ENCODE measurements around the gene YBX3. TPM values are rescaled to one million over a fixed set of nuclear protein-coding genes. Genes with fewer than 3 reads are reported as not detected.
"Not testable (repeated sequence)": the region's sequence is repeated elsewhere in the genome, so short reads cannot be mapped to it uniquely, and the experiment has no call there.

The YBX3 gene
- 10 to 100 TPM; 27.1 to 31.4 TPM for total RNA-seq

GRCh38 chr12:10722905-10723746 is at the start of gene YBX3:
Gene YBX3 (minus strand): TSS chr12:10723323. CDS start chr12:10723111, 212 bp downstream.
- no peaks in the 10 kb centered on the region for H3K36me3 Mint-ChIP-seq (ENCODE audit: low read depth)
- H3K4me1 Mint-ChIP-seq, result peaks cover 35% of the 10 kb centered on the region
- no peaks in the 10 kb centered on the region for H3K9me3 Mint-ChIP-seq
- peak within 1 kb of the TSS; percentile 78 for H3K27ac Mint-ChIP-seq
- DNase-seq, result peak; percentile 43
- POLR2A ChIA-PET, result no interaction called here
- H3K27me3 Mint-ChIP-seq, result peaks cover 42% of the 10 kb centered on the region
- CTCF ChIA-PET, result interaction anchor here (1.0 kb wide), 1 partner anchor 24 kb away, joined by 3 read pairs; no protein-coding TSS in a partner anchor
- peak within 1 kb of the TSS; percentile 84 for H3K4me3 Mint-ChIP-seq

GRCh38 chr12:10771132-10771733 is 48.1 kb upstream of the YBX3 start:
- no peak overlapping the region for H3K27ac Mint-ChIP-seq
- CTCF ChIA-PET, result interaction anchor here (1.3 to 1.7 kb wide), 2 partner anchors 429 to 716 kb away, joined by 5 to 6 read pairs; no protein-coding TSS in a partner anchor
- no peaks in the 10 kb centered on the region for H3K9me3 Mint-ChIP-seq
- no peak for DNase-seq
- H3K4me1 Mint-ChIP-seq, result no peaks in the 10 kb centered on the region
- H3K4me3 Mint-ChIP-seq, result no peak overlapping the region
- H3K36me3 Mint-ChIP-seq (ENCODE audit: low read depth), result no peaks in the 10 kb centered on the region
- POLR2A ChIA-PET, result no interaction called here
- H3K27me3 Mint-ChIP-seq, result peaks cover 58% of the 10 kb centered on the region

GRCh38 chr12:10759657-10760056 is 36.5 kb upstream of the YBX3 start:
- H3K27me3 Mint-ChIP-seq, result peaks cover 47% of the 10 kb centered on the region
- H3K27ac Mint-ChIP-seq, result no peak overlapping the region
- H3K36me3 Mint-ChIP-seq (ENCODE audit: low read depth), result peaks cover 3% of the 10 kb centered on the region
- ChIA-PET POLR2A (no interaction called here), CTCF (interaction anchor here (1.0 kb wide), 1 partner anchor 9 kb away, joined by 4 read pairs; no protein-coding TSS in a partner anchor)
- DNase-seq, result no peak
- no peaks in the 10 kb centered on the region for H3K4me1 Mint-ChIP-seq
- no peak overlapping the region for H3K4me3 Mint-ChIP-seq
- peaks cover 12% of the 10 kb centered on the region for H3K9me3 Mint-ChIP-seq

- peaks cover 42% of the 10 kb centered on the region for H3K27me3 Mint-ChIP-seq
- CTCF ChIA-PET, result no interaction called here
- H3K4me1 Mint-ChIP-seq, result no peaks in the 10 kb centered on the region
- H3K27ac Mint-ChIP-seq, result no peak overlapping the region
- peaks cover 3% of the 10 kb centered on the region for H3K36me3 Mint-ChIP-seq (ENCODE audit: low read depth)
- H3K4me3 Mint-ChIP-seq, result no peak overlapping the region
- DNase-seq, result no peak
- peaks cover 12% of the 10 kb centered on the region for H3K9me3 Mint-ChIP-seq
- POLR2A ChIA-PET, result no interaction called here
These were observed 33.1 kb upstream of the YBX3 start for GRCh38 chr12:10756194-10756593.

GRCh38 chr12:10753059-10753458 is 29.9 kb upstream of the YBX3 start:
- ChIA-PET CTCF (no interaction called here), POLR2A (no interaction called here)
- peaks cover 3% of the 10 kb centered on the region for H3K36me3 Mint-ChIP-seq (ENCODE audit: low read depth)
- H3K27me3 Mint-ChIP-seq, result peaks cover 20% of the 10 kb centered on the region
- H3K4me1 Mint-ChIP-seq, result peaks cover 10% of the 10 kb centered on the region
- H3K4me3 Mint-ChIP-seq, result no peak overlapping the region
- no peak for DNase-seq
- peaks cover 12% of the 10 kb centered on the region for H3K9me3 Mint-ChIP-seq
- H3K27ac Mint-ChIP-seq, result no peak overlapping the region

GRCh38 chr12:10750385-10750727 is 27.2 kb upstream of the YBX3 start:
- no peaks in the 10 kb centered on the region for H3K36me3 Mint-ChIP-seq (ENCODE audit: low read depth)

GRCh38 chr12:10749700-10750384 is 26.7 kb upstream of the YBX3 start:
- POLR2A ChIA-PET, result no interaction called here

More at GRCh38 chr12:10750385-10750727, 27.2 kb upstream of the YBX3 start:
- peaks cover 12% of the 10 kb centered on the region for H3K4me1 Mint-ChIP-seq
- ChIA-PET CTCF (interaction anchor here (0.8 to 1.6 kb wide), 6 partner anchors 10 to 55 kb away, joined by 3 to 6 read pairs (median 4); no protein-coding TSS in a partner anchor), POLR2A (no interaction called here)
- DNase-seq, result no peak
- H3K4me3 Mint-ChIP-seq, result no peak overlapping the region
- H3K9me3 Mint-ChIP-seq, result no peaks in the 10 kb centered on the region
- peaks cover 36% of the 10 kb centered on the region for H3K27me3 Mint-ChIP-seq
- H3K27ac Mint-ChIP-seq, result no peak overlapping the region

GRCh38 chr12:10747730-10748129 is 24.6 kb upstream of the YBX3 start:
- POLR2A ChIA-PET, result no interaction called here
- Mint-ChIP-seq H3K27me3 (peaks cover 52% of the 10 kb centered on the region), H3K27ac (no peak overlapping the region), H3K9me3 (no peaks in the 10 kb centered on the region), H3K4me1 (peaks cover 12% of the 10 kb centered on the region), H3K4me3 (no peak overlapping the region), H3K36me3 (ENCODE audit: low read depth) (no peaks in the 10 kb centered on the region)
- CTCF ChIA-PET, result interaction anchor here (0.8 kb wide), 1 partner anchor 24 kb away, joined by 3 read pairs; the partner anchor contains the start of gene YBX3
- no peak for DNase-seq

More at GRCh38 chr12:10749700-10750384, 26.7 kb upstream of the YBX3 start:
- H3K4me3 Mint-ChIP-seq, result peak overlapping the region; percentile 34
- no peak overlapping the region for H3K27ac Mint-ChIP-seq
- peaks cover 12% of the 10 kb centered on the region for H3K4me1 Mint-ChIP-seq
- H3K9me3 Mint-ChIP-seq, result no peaks in the 10 kb centered on the region
- H3K27me3 Mint-ChIP-seq, result peaks cover 41% of the 10 kb centered on the region
- DNase-seq, result peak; percentile 81
- no peaks in the 10 kb centered on the region for H3K36me3 Mint-ChIP-seq (ENCODE audit: low read depth)
- CTCF ChIA-PET, result interaction anchor here (0.6 to 1.6 kb wide), 7 partner anchors 10 to 410 kb away, joined by 3 to 6 read pairs (median 4); no protein-coding TSS in a partner anchor

GRCh38 chr12:10743420-10743819 is 20.3 kb upstream of the YBX3 start:
- H3K27me3 Mint-ChIP-seq, result peaks cover 50% of the 10 kb centered on the region
- CTCF ChIA-PET, result interaction anchor here (1.2 kb wide), 1 partner anchor 11 kb away, joined by 4 read pairs; no protein-coding TSS in a partner anchor
- H3K27ac Mint-ChIP-seq; POLR2A ChIA-PET; H3K4me3 Mint-ChIP-seq; H3K36me3 Mint-ChIP-seq (ENCODE audit: low read depth); DNase-seq; H3K4me1 Mint-ChIP-seq; H3K9me3 Mint-ChIP-seq: not testable (repeated sequence)

GRCh38 chr12:10741845-10742244 is 18.7 kb upstream of the YBX3 start:
- CTCF ChIA-PET, result no interaction called here
- H3K4me3 Mint-ChIP-seq, result no peak overlapping the region
- no peaks in the 10 kb centered on the region for H3K36me3 Mint-ChIP-seq (ENCODE audit: low read depth)
- H3K4me1 Mint-ChIP-seq, result peaks cover 2% of the 10 kb centered on the region
- no peaks in the 10 kb centered on the region for H3K9me3 Mint-ChIP-seq
- H3K27ac Mint-ChIP-seq, result no peak overlapping the region
- POLR2A ChIA-PET, result no interaction called here
- H3K27me3 Mint-ChIP-seq, result peaks cover 51% of the 10 kb centered on the region
- no peak for DNase-seq

- Mint-ChIP-seq H3K27me3 (peaks cover 41% of the 10 kb centered on the region), H3K4me3 (no peak overlapping the region), H3K36me3 (ENCODE audit: low read depth) (no peaks in the 10 kb centered on the region), H3K9me3 (no peaks in the 10 kb centered on the region), H3K27ac (no peak overlapping the region), H3K4me1 (no peaks in the 10 kb centered on the region)
- POLR2A ChIA-PET, result no interaction called here
- CTCF ChIA-PET, result interaction anchor here (1.2 to 1.9 kb wide), 3 partner anchors 8 to 10 kb away, joined by 4 to 6 read pairs (median 5); no protein-coding TSS in a partner anchor
- no peak for DNase-seq
These were observed 17.1 kb upstream of the YBX3 start for GRCh38 chr12:10740182-10740581.

- CTCF ChIA-PET, result interaction anchor here (0.6 to 1.9 kb wide), 4 partner anchors 8 to 509 kb away, joined by 4 to 6 read pairs (median 4); no protein-coding TSS in a partner anchor
- POLR2A ChIA-PET, result no interaction called here
These were observed 16.3 kb upstream of the YBX3 start for GRCh38 chr12:10739157-10740118.

More at GRCh38 chr12:10739157-10740118, 16.3 kb upstream of the YBX3 start:
- no peaks in the 10 kb centered on the region for H3K36me3 Mint-ChIP-seq (ENCODE audit: low read depth)
- H3K9me3 Mint-ChIP-seq, result no peaks in the 10 kb centered on the region
- DNase-seq, result no peak
- no peak overlapping the region for H3K4me3 Mint-ChIP-seq
- no peak overlapping the region for H3K27ac Mint-ChIP-seq
- peaks cover 35% of the 10 kb centered on the region for H3K27me3 Mint-ChIP-seq
- no peaks in the 10 kb centered on the region for H3K4me1 Mint-ChIP-seq
